HUES48 (cell line): ENCODE data around the gene ZNF319.

Experiments used
- H3K27ac ChIP-seq: one replicate; pipeline ENCODE4 v1.7.0; 2013; ENCODE audit warnings: low read depth, low read length, inconsistent platforms
- H3K27me3 ChIP-seq: 2 replicates; pipeline ENCODE4 v1.6.1; 2013; ENCODE audit warnings: mild to moderate bottlenecking, low read length; ENCODE audit not compliant: control insufficient read depth, insufficient read depth
- H3K36me3 ChIP-seq: 2 replicates; pipeline ENCODE4 v1.6.1; 2013; ENCODE audit warnings: low read length; ENCODE audit not compliant: control insufficient read depth, insufficient read depth
- H3K4me1 ChIP-seq: 2 replicates; pipeline ENCODE4 v1.6.1; 2013; ENCODE audit warnings: mild to moderate bottlenecking, low read length; ENCODE audit not compliant: control insufficient read depth, insufficient read depth
- H3K4me3 ChIP-seq: 2 replicates; pipeline ENCODE4 v1.5.1; 2013; ENCODE audit warnings: mild to moderate bottlenecking, low read depth, low read length
- H3K9ac ChIP-seq: 2 replicates; pipeline ENCODE4 v1.6.1; 2013; ENCODE audit warnings: mild to moderate bottlenecking, low read depth, low read length, moderate library complexity
- H3K9me3 ChIP-seq: 2 replicates; pipeline ENCODE4 v1.6.1; 2013; ENCODE audit warnings: low read length; ENCODE audit not compliant: control insufficient read depth, insufficient read depth

Gene ZNF319

GRCh38 chr16:57999971-58000705 lies at the start of gene ZNF319:
Gene ZNF319 (minus strand): TSS chr16:58000672. CDS start chr16:57998265, 2,407 bp downstream.
- H3K27me3 ChIP-seq = no peaks in the 10 kb centered on the region
- H3K27ac ChIP-seq = peak within 1 kb of the TSS; percentile 86
- peak within 1 kb of the TSS; percentile 58 for H3K9ac ChIP-seq
- H3K4me3 ChIP-seq = peak within 1 kb of the TSS; percentile 90
- H3K36me3 ChIP-seq = peaks cover 44% of the 10 kb centered on the region
- H3K9me3 ChIP-seq = no peaks in the 10 kb centered on the region
- H3K4me1 ChIP-seq = peaks cover 12% of the 10 kb centered on the region; the same call in 1 of the 2 replicates

DNA sequence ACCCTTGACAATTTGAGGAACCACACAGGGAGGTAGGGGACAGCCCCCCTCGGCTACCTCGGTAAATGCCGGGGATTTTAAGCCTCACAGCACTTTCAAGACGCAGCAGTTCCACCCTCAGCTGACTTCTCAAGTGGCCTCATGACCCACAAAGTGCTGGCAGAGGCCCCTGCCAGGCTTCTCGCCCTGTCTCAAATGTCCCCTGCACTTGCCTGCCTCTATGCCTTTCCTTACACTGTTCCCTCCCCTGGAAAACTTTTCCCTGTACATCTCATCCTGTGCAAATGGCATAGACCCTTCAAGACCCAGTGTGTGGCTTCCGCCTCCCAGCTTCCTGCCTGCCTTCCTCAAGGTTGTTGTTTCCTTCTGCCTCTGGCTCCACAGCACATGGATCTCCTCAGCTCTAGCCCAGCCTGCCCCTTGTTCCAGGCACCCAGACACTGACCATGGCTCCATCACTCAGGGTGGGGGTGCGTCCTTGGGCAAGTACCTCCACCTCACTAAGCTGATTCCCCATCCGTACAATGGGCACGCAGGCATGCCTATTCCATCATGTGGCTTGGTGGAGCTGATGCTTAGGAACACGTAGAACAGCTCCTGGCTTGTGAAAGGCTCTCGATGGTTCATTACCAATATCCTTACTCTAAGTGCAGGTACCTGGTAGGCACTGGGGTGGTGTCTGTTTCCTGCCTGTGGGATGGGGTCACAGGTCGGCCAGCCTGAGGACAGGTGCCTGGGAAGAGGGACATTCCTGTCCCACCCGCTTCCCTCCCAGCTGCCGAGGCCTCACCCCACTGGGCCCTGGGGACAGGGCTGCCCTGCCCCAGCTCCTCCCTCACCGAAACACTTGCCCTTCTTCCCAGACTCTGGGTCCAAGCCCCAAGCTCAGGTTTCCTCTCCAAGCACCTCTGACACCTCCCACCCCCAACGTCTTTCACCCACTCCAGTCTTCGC lies 49.0 kb upstream of the ZNF319 start:
- no peak overlapping the region for H3K9ac ChIP-seq

GRCh38 chr16:58048494-58049231 lies 48.2 kb upstream of the ZNF319 start:
- H3K9ac ChIP-seq = no peak overlapping the region
- H3K4me1 ChIP-seq = peaks cover 3% of the 10 kb centered on the region; the same call in 1 of the 2 replicates
- H3K9me3 ChIP-seq = no peaks in the 10 kb centered on the region
- peaks cover 11% of the 10 kb centered on the region for H3K36me3 ChIP-seq
- no peaks in the 10 kb centered on the region for H3K27me3 ChIP-seq
- no peak overlapping the region for H3K4me3 ChIP-seq
- no peak overlapping the region for H3K27ac ChIP-seq

More for the DNA sequence above, 49.0 kb upstream of the ZNF319 start:
- H3K4me1 ChIP-seq = peaks cover 3% of the 10 kb centered on the region; the same call in 1 of the 2 replicates
- no peak overlapping the region for H3K27ac ChIP-seq
- H3K4me3 ChIP-seq = no peak overlapping the region
- H3K36me3 ChIP-seq = peaks cover 3% of the 10 kb centered on the region
- no peaks in the 10 kb centered on the region for H3K9me3 ChIP-seq
- no peaks in the 10 kb centered on the region for H3K27me3 ChIP-seq

- Histone ChIP-seq H3K4me1 (peaks cover 3% of the 10 kb centered on the region; the same call in 1 of the 2 replicates), H3K27me3 (no peaks in the 10 kb centered on the region), H3K36me3 (peaks cover 20% of the 10 kb centered on the region), H3K9ac (no peak overlapping the region), H3K9me3 (no peaks in the 10 kb centered on the region), H3K4me3 (no peak overlapping the region), H3K27ac (no peak overlapping the region)
These were observed 47.3 kb upstream of the ZNF319 start for GRCh38 chr16:58047557-58048348.

- Histone ChIP-seq H3K36me3 (peaks cover 28% of the 10 kb centered on the region), H3K9me3 (no peaks in the 10 kb centered on the region), H3K27me3 (no peaks in the 10 kb centered on the region), H3K4me1 (peaks cover 3% of the 10 kb centered on the region; the same call in 1 of the 2 replicates), H3K27ac (no peak overlapping the region), H3K4me3 (no peak overlapping the region), H3K9ac (no peak overlapping the region)
These were observed 46.5 kb upstream of the ZNF319 start for GRCh38 chr16:58046936-58047335.

GRCh38 chr16:58046054-58046881 lies 45.8 kb upstream of the ZNF319 start:
- Histone ChIP-seq H3K27me3 (no peaks in the 10 kb centered on the region), H3K4me1 (peaks cover 3% of the 10 kb centered on the region; the same call in 1 of the 2 replicates), H3K27ac (no peak overlapping the region), H3K4me3 (no peak overlapping the region), H3K9me3 (no peaks in the 10 kb centered on the region), H3K36me3 (peaks cover 34% of the 10 kb centered on the region), H3K9ac (no peak overlapping the region)

DNA sequence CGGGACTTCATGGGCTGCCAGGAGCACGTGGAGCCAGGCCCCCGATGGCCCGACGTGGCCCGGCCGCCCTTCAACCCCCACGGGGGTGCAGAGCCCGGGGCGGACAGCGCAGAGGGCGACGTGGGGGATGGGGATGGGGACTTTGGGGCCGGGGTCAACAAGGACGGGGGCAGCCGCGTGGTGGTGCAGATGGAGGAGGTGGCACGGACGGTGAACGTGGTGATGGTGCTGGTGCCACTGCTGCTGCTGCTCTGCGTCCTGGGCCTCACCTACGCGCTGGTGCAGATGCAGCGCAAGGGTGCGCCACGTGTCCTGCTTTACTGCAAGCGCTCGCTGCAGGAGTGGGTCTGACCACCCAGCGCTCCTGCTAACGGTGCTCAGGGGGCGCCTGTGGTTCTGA lies 44.6 kb upstream of the ZNF319 start:
- no peak overlapping the region for H3K27ac ChIP-seq
- peaks cover 3% of the 10 kb centered on the region; the same call in 1 of the 2 replicates for H3K4me1 ChIP-seq
- no peak overlapping the region for H3K9ac ChIP-seq
- H3K4me3 ChIP-seq = no peak overlapping the region
- H3K27me3 ChIP-seq = no peaks in the 10 kb centered on the region
- H3K36me3 ChIP-seq = peaks cover 46% of the 10 kb centered on the region
- H3K9me3 ChIP-seq = no peaks in the 10 kb centered on the region

- no peaks in the 10 kb centered on the region for H3K27me3 ChIP-seq
- peaks cover 3% of the 10 kb centered on the region; the same call in 1 of the 2 replicates for H3K4me1 ChIP-seq
- no peak overlapping the region for H3K9ac ChIP-seq
- no peak overlapping the region for H3K4me3 ChIP-seq
- H3K9me3 ChIP-seq = no peaks in the 10 kb centered on the region
- peaks cover 52% of the 10 kb centered on the region for H3K36me3 ChIP-seq
- H3K27ac ChIP-seq = no peak overlapping the region
These were observed 44.0 kb upstream of the ZNF319 start for GRCh38 chr16:58044266-58045019.

DNA sequence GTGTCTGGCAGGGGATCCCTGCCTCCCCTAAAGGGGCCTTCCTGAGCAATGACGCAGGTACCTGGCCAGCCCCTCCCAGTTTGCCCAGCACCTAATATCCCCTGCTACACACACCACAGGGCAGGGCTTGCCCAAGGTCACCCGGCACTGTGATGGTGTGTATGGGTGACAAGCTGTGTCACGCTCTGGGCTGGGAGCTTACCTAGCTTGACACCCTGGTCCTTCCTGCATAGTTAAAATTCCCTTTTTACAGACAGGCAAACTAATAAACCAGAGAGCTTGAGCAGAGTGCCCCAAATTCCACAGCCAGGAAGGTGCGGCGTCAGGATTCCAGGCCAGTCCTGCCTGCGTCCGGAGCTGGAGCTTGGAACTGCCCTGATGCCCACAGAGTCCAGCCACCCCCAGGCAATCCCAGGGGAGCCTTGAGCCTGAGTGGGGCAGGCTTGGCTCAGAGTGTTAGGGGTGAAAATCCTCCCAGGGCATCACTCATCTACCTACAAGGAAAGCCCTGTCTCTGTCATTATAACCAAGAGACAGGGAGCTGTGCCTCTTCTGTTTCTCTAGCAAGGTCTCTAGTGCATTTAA lies 43.2 kb upstream of the ZNF319 start:
- Histone ChIP-seq H3K9me3 (no peaks in the 10 kb centered on the region), H3K9ac (no peak overlapping the region), H3K36me3 (peaks cover 59% of the 10 kb centered on the region), H3K27me3 (no peaks in the 10 kb centered on the region), H3K4me1 (peaks cover 3% of the 10 kb centered on the region; the same call in 1 of the 2 replicates), H3K4me3 (no peak overlapping the region), H3K27ac (no peak overlapping the region)
